CMK (cell line): ENCODE data around the gene TMEM8B.
"Not testable (repeated sequence)": the region's sequence is repeated elsewhere in the genome, so short reads cannot be mapped to it uniquely, and the experiment has no call there.

ENCODE experiments used
- DNase-seq: peaks from one replicate; pipeline ENCODE4 v3.0.0-alpha.2; 2010; ENCODE audit warnings: low read depth

TMEM8B gene

DNA sequence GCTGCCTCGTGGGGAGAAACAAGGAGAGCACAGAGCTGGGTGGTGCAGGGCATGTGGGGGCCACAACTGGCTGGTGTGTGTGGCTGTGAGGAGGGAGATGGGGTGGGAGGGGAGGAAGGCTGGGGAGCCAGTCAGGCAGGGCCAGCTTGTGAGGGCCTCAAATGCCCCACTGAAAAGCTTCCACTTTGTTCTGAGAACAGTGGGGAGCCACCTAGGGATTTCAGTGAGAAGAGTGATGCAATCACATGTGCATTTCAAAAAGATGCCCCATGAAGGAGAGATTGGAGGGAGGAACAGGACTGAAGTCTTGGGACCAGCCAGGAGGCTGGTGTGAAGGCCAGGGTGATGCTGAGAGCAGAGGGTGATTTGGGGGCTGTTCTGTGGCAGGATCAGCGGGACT is 39.9 kb downstream of the TMEM8B start:
- DNase-seq, result no peak

DNA sequence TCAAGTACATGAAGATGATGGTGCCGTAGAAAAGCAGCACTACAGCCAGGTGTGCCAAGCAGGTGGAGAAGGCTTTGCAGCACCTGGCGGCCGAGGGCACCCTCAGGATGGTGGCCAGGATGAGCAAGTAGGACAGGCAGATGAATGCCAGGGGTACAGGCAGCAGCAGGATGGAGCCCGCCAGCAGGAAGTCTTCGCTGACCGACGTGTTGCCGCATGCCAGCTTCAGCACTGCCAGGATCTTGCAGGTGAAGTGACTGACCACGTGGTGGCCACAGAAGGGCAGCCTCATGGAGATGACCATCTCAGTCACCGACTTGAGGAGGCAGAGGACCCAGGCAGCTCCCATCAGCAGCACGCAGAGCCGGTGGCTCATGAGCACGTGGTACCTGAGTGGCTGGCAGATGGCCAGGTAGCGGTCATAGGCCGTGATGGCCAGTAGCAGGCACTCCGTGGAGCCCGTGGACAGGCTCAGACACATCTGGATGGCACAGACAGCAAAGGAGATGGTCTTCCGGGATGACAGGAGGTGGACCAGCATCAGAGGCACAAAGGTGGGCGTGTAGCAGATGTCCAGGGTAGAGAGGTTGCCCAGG is 40.7 kb downstream of the TMEM8B start:
- no peak for DNase-seq

DNA sequence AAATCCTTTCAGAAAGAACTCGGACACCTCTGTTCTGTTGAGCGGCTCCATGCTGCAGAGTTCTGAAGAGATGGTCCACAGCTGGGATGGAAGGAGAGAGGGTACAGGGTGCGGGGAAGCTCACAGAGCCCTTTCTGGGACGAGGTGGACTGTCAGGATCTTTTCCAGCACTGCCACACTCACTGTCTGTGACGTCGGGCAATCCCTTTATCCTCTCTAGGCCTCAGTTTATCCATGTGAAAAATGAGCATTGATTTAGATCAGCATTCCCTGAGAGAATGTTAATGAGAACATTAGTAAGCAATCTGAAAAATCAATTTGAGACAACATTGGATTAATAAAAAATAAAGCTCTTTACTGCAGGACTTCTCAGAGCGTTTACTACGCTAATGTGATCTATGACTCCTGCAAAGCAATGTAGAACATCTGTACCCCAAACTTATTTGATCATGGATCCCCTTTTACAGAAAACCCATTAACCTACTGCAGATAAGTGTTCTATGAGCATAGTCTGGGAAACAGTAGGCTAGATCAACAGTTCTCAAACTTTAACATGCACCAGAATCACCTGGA is 41.4 kb downstream of the TMEM8B start, which contains the start of gene OR13J1:
Gene OR13J1 (minus strand): TSS at position 51 of the 573 bp plus-strand sequence. CDS start 0 bp downstream, at position 51.
- DNase-seq, result no peak

DNA sequence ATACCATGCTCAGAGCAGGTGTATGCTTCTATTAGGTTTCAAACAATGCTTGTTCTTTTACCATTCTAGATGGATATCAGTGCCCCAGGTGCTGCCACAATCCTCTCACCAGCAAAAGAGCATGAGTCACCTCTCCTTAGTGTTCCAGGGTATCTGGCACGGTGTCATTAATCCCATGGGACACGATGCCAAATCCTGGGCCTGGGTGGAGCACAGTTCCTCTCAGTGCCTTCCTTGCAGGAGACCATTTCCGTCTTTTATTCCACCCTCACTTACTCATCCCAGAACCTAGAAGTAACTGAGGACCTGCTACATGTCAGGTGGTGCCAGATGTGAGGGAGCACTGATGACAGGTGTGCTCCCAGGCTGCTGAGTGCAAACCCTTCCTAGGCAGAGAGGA is 42.5 kb downstream of the TMEM8B start:
- no peak for DNase-seq

DNA sequence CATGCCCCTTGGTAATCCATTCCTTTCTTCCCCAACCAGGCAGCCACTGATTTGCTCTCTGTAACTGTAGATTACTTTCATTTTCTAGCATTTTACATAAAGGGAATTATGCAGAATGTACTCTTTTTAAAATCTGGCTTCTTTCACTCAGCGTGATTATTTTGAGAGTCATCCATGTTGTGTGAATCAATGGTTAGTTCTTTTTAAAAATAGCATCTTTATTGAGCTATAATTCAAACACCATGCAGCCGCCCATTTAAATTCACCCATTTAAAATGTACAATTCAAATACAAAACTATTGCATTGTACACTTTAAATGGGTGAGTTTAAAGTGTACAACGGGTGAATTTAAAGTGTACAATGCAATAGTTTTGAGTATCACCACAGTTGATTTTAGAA is 43.5 kb downstream of the TMEM8B start:
- DNase-seq, result no peak

DNA sequence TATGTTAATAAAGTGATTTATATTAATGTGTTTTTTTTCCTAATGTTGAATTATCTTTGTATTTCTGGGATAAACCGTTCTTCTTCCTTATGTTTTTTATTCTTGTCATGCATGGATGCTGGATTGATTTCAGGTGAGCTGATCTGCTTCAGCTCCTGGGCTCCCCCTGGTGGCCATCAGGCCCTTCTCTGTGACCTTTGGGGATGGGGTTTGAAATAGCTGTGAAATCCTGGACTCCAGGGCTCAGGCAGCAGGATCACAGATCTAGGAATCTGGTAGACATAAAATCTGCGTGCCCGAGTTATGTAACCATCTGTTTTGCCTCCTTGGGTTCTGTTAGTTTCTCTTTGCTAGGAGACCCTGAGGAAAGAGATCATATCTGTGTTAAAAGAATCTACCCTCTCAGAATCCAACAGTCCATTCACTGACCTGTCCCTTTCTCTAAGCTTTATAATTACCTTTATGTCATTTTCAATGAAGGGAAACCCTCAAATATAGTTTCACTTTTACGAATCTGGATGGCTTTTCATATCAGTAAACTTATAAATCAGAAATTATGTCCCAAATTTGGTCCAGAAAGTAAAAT is 53.3 kb downstream of the TMEM8B start:
- DNase-seq, result peak; percentile 41

DNA sequence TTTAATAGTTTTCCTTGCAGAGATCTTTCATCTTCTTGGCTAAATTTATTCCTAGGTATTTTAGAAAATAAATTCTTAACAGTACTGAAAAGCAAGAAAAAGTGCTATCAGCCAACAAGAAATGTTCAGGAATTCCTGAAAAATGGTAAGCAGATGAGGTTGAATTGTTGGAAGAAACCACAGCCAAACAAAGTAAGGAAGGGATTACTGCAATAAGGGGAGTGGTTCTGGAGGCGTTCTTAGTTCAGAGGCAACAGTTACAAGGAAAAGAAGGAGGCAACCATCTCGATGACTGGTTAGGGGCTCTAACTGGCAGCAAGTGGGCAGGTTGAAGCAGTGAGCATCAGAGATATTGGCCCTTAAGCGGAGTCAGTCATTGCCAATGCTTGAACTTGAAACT is 54.0 kb downstream of the TMEM8B start:
- DNase-seq, result no peak

DNA sequence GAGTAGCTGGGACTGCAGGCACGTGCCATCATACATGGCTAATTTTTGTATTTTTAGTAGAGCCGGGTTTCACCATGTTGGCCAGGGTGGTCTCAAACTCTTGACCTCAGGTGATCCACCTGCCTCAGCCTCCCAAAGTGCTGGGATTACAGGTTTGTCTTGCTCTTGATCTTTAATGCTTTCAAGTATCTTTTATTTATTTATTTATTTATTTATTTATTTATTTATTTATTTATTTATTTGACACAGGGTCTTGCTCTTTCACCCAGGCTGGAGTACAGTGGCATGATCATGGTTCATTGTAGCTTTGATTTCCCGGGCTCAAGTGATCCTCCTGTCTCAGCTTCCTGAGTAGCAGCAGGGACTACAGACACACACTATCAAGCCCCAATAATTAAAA is 55.9 kb downstream of the TMEM8B start:
- DNase-seq, result not testable (repeated sequence)

DNA sequence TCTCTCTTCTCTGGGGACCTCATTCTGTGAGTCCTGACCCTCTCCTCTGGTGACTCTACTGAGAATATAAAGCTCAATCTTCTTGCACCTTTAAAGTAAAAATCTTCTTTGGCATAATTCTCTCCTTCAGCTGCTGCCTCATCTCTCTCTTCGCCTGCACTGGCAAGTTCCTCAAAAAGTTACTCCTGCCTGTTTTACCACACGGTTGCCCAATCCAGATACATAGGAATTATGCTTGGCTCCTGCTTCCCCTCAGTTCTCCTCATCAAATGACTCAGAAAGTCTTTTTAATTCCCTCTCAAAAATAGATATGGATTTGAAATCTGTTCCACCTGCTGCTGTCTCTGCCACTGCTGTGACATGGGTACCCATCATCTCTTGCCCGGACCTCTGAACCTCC is 62.6 kb downstream of the TMEM8B start:
- no peak for DNase-seq

DNA sequence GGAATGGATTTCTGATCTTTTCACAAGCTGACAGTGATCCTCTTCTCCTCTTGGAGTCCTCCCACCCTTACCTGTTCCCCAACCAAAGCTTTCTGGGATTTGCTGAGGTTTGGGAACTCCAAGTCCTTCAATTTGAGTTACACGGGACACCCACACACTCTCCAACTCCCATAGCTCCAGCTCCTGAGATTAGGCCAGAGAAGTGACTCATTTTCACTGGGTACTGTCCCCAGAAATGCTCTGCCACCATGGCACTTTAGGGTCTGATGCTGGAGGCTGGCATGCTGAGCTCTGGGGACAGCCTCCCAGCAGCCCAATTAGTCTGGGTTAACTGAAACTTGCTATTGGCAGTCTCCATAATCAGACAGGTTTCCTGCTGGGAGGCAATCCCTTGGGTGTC is 63.0 kb downstream of the TMEM8B start:
- no peak for DNase-seq

DNA sequence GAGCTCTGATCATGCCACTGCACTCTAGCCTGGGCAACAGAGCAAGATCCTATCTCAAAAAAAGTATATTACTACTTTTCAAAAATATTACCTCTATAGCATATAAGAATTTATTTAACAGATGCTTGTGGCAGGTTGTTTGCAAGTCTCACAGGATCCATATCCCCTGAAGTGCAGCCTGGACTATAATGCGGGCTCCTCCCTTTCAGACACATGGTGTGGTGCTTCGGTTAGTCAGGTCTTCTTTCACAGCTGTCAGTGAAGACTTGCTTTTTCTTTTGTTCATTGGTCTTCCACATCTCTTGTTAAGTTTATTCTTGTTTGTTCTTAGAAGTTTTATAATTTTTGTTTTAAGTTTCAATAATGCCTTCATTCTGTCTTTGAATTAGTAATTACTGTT is 67.5 kb downstream of the TMEM8B start:
- DNase-seq, result no peak

DNA sequence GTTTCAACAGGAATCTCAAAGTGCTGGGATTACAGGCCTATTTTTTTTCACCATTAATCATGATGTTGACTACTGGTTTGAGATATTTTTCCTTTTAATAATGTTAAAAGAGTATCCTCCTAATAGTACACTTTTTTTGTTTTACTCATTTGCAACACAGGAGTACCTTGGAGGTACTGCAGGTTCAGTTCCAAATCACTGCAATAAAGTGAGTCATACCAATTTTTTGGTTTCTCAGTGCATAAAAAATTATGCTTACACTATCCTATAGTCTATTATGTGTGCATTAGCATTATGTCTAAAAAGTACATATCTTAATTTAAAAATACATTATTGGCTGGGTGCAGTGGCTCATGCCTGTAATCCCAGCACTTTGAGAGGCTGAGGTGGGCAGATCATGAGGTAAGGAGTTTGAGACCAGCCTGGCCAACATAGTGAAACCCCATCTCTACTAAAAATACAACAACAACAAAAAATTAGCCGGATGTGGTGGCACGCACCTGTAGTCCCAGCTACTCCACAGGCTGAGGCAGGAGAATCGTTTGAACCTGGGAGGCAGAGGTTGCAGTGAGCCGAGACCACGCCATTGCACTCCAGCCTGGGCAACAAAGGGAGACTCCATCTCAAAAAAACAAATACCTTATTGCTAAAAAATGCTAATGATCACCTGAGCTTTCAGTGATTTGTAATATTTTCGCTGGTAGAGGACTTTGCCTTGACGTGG is 68.5 kb downstream of the TMEM8B start:
- not testable (repeated sequence) for DNase-seq

DNA sequence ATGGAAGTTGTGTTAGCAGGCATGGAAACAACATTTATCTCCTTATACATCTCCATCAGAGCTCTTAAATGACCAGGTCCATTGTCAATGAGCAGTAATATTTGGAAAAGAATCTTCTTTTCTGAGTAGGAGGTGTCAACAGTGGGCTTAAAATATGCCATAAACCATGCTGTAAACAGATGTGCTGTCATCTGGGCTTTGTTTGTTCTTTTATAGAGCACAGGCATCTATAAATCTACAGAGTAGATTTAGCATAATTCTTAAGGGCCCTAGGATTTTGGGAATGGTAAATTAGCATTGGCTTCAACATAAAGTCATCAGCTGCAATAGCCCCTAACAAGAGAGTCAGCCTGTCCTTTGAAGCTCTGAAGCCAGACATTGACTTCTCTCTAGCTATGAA is 69.3 kb downstream of the TMEM8B start:
- DNase-seq, result no peak

DNA sequence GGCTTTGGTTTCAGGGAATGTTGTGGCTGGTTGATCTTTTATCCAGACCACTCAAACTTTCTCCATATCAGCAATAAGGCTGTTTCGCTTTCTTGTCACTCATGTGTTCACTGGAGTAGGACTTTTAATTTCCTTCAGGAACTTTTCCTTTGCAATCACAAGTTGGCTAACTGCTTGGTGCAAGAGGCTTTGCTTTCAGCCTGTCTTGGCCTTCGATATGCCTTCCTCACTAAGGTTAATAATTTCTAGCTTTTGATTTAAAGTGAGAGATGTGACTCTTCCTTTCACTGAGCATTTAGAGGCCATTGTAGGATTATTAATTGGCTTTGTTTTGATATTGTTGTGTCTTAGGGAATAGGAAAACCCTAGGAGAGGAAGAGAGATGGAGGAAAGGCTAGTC is 70.0 kb downstream of the TMEM8B start:
- DNase-seq, result no peak

DNA sequence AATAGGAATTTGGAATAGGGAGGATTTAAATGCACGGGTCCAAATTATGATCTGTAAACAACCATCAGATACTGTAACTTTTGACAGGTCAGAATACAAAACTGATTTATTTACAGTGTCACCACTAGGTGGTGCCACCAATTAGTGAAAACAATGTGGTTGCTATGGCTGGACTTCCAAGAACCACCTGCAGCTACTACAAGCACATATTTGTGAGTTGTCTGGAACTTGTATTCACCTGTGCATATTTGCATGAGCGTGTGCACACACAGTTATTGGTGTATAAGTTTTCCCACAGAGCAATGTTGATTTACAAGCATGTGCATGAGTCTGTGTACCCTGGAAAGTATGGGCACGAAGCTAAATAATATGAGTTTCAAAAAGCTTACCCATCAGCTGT is 74.0 kb downstream of the TMEM8B start:
- DNase-seq, result no peak

DNA sequence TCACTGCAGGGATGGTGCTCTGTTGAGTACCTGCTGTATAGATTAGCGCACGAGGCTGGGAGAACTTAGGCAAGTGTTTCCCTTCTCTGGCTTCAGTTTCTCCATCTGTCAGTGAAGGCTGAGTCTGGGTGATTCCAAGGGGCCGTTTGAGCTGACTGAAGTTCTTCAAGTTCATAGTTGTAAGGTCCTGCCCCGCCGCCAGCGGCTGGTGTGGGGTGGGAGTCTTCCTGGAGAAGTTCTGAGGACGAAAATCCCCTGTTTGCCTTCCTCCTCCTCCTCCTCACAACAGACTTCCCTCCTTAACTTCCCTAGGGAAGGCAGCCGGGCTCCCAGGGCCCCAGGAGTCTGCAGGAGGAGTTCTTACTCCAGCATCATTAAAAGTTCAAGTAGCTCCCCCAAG is 75.3 kb downstream of the TMEM8B start:
- no peak for DNase-seq

DNA sequence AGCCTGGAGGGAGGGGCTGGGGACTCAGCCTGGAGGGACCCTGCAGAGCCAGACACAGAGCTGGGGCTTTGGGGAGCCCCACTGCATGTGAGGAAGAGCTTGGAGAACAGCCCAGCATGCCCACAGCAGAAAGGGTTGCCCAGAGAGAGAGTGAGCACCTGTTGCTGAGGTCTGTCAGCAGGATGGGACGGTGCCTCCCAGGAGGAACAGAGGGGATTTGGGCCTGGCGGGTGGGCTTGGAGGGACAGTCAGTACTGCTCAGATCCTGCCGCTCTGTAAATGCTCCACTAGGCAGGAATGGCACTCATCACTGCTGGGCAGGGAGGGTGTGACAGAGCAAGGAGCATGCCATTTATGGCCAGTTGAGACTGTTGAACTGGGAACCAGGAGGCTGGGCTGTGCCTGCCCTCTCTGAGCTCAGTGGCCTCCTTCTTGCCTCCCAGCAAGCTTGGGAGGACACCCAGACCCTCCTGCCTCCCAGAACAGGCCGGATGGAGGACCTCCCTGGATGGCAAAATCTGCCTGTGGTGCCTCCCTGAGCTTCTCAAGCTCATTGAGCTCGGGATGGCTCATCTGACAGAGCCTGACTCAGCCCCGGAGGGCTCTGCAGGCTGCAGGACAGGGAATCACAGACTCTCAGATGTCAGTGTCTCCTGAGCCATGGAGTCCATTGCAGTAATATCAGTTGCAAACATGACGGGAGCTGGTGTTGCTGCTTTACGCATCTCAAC is 76.2 kb downstream of the TMEM8B start:
- DNase-seq, result no peak

DNA sequence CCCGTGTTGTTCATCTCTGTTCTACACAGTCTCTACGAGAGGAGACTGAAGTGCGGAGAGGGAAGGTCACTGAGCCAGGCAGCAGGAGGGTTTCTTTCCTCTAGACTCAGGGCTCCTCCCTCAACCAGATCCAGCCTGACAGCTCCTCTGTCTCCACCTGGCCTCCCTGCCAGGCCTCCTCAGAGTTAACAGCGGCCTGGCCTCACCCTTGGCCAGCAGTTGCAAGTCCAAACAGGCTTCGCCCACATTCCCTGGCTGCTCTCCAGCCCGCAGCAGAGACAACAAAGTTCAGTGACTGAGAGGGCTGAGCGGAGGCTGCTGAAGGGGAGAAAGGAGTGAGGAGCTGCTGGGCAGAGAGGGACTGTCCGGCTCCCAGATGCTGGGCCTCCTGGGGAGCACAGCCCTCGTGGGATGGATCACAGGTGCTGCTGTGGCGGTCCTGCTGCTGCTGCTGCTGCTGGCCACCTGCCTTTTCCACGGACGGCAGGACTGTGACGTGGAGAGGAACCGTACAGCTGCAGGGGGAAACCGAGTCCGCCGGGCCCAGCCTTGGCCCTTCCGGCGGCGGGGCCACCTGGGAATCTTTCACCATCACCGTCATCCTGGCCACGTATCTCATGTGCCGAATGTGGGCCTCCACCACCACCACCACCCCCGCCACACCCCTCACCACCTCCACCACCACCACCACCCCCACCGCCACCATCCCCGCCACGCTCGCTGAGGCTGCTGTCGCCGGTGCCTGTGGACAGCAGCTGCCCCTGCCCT is 77.1 kb downstream of the TMEM8B start, which contains the start of gene HRCT1:
Gene HRCT1 (plus strand): TSS at position 291 of the 768 bp plus-strand sequence. CDS start 86 bp downstream, at position 377.
- no peak for DNase-seq

DNA sequence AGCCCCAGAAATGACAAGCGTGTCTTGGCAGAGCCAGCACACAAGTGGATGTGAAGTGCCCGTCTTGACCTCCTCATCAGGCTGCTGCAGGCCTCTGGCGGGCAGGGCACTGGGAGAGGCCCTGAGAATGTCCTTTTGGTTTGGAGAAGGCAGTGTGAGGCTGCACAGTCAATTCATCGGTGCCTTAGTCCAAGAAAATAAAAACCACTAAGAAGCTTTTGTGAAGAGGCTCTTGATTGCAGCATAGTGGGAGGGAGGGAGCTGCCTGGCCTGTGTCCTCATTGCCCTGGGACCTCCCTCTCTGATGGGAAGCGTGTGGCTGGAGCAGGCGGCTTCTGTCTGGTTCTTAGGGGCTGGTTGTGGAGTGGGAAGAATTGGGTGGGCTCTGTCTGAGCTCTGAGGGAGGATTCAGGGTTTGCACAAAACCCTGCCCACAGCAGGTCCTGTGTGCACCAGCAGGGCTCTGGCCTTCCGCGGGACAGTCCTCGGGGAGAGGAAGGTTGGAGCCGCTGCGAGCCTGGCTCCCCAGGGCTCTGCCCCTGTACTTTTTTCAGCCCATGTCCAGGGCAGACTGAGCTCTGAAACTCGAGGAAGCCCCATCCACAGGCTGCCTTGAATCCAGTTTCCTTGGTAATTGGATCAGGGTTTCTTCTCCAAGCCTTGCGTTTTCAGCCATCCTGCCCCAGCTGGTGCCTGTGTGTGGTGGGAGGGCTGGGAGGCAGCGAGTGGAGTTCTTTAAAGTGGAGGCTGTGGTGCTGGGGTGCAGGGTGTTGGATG is 78.1 kb downstream of the TMEM8B start:
- DNase-seq, result no peak

DNA sequence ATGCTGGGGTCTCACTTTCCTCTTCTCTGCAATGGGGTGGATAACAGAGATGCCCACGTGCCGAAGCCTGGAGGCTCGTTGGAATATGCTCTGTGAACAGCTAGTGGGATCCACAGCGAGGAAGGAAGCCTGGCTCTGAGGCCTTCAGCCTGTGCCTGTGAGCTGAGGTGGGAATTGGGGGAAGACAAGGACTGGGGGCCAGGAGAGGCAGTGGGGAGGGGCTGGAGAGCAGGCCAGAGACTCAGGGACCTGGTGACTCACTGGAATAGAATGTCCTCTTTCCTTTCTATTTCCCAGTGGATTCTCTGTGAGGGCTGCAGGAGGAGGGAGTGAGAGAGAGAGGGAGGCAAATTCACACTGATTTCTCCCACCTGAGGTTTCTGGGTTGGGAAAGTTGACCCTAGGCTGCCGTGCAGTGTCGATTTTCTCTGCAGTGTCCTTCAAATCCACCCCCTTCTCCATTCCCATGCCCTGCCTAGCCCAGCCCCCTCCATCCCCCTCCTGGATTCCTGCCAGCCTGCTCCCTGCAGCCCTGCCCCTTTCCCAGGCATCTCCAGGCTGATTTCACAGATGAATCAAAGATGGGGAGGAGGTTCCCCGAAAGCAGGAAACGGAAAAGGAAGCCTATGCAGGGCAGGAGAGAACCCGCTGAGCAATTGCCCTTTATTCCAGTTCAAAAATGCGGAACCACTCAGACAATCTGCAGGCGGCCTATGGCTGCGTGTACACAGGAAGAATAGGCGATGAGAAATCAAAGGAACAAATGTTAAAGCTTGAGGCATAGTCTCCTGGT is 78.9 kb downstream of the TMEM8B start:
- peak; percentile 21 for DNase-seq
